ENCODE results near the gene KIF18B. TPM values are rescaled to one million over a fixed set of nuclear protein-coding genes. Genes with fewer than 3 reads are reported as not detected.
A peak's percentile ranks its signal among the peaks of the same experiment; 100 is the strongest.

The KIF18B gene
- total and polyA plus RNA-seq, 2 donors (not counting 3 experiments of a cell fraction or from before 2014, with no cell fraction given) = 24.5 to 50.3 TPM

DNA sequence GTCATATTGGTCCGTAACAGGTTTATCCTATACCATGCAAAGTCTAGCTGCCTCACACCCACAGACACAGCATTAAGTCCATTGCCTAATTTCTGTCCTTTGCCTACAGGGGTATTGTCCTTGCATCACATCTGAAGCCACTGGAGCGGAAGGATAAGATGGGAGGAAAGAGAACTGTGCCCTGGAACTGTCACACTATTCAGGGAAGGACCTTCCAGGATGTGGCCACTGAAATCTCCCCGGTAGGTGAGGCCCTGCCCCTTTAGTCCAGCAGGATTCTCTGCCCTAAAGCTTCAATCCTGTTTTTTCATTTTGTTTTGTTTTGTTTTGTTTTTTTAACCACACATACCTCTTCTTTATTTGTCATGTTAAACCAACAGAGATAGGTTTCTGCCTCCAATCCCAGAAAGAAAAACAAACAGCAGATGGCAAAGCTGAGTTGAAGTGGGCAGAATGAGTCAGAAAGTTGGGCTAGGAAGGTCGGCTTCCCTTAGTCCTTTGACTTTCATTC is 46.1 kb downstream of the KIF18B start:
- Histone ChIP-seq H3K27ac (ENCODE audit: insufficient read depth, low read depth, low read length) (peak overlapping the region; percentile 54), H3K27me3 (ENCODE audit: control insufficient read depth in 2 of 2, insufficient read depth in 2 of 2, low read length in 2 of 2) (no peaks in the 10 kb centered on the region), H3K4me3 (replicated peaks in 1 of 3; ENCODE audit: insufficient read depth in 1 of 3, low read depth in 1 of 3, low read length in 3 of 3) (no peak overlapping the region), H2AFZ (ENCODE audit: low read depth, low read length) (peak overlapping the region; percentile 15), H3K36me3 (ENCODE audit: control insufficient read depth in 2 of 2, extremely low read depth in 1 of 2, insufficient read depth in 2 of 2, low read length in 2 of 2) (no peaks in the 10 kb centered on the region), H3K9me1 (replicated peaks; ENCODE audit: control insufficient read depth, extremely low read depth, insufficient read depth, low read length) (no peaks in the 10 kb centered on the region), H3K9ac (replicated peaks; ENCODE audit: extremely low read depth, insufficient read depth, low read length) (peak overlapping the region; percentile 1), H3K4me2 (ENCODE audit: insufficient read depth, low read length) (peak overlapping the region; percentile 18), H4K20me1 (replicated peaks; ENCODE audit: control insufficient read depth, extremely low read depth, insufficient read depth, low read length) (no peaks in the 10 kb centered on the region), H3K79me2 (ENCODE audit: control insufficient read depth, insufficient read depth, low read length) (peaks cover 25% of the 10 kb centered on the region), H3K9me3 (replicated peaks; ENCODE audit: control insufficient read depth, insufficient read depth, low read length) (no peaks in the 10 kb centered on the region), H3K4me1 (ENCODE audit: control insufficient read depth, extremely low read depth, insufficient read depth, low read length) (peaks cover 52% of the 10 kb centered on the region)
- POLR2A ChIA-PET = interaction anchor here (1.2 kb wide), 1 partner anchor 119 kb away, joined by 3 read pairs; no protein-coding TSS in a partner anchor
- DNase-seq (ENCODE audit: low read depth, low spot score) (peak; percentile 88), FAIRE-seq (peak; percentile 96)
- CTCF ChIA-PET = interaction anchor here (0.7 to 6.2 kb wide), 12 partner anchors 9 to 234 kb away, joined by 3 to 94 read pairs (median 6); partner anchors contain the start of genes ACBD4 and GFAP
- dilution Hi-C loops (cut with MboI; ENCODE audit: extremely low pct_ligation_motif_present, low sequenced_read_pairs) = no loop called here
- intact Hi-C loops (cut with micrococcal nuclease) = loop anchor here (1.0 to 2.0 kb wide), 2 partner anchors 19 to 231 kb away; partner anchors contain the start of gene PLCD3
- TF ChIP-seq, protein P1, sequence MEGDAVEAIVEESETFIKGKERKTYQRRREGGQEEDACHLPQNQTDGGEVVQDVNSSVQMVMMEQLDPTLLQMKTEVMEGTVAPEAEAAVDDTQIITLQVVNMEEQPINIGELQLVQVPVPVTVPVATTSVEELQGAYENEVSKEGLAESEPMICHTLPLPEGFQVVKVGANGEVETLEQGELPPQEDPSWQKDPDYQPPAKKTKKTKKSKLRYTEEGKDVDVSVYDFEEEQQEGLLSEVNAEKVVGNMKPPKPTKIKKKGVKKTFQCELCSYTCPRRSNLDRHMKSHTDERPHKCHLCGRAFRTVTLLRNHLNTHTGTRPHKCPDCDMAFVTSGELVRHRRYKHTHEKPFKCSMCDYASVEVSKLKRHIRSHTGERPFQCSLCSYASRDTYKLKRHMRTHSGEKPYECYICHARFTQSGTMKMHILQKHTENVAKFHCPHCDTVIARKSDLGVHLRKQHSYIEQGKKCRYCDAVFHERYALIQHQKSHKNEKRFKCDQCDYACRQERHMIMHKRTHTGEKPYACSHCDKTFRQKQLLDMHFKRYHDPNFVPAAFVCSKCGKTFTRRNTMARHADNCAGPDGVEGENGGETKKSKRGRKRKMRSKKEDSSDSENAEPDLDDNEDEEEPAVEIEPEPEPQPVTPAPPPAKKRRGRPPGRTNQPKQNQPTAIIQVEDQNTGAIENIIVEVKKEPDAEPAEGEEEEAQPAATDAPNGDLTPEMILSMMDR (IDR thresholded peaks at IDR 0.05; ENCODE audit: extremely low read depth in 1 of 2, insufficient read depth in 1 of 2, low read depth in 1 of 2, low read length in 2 of 2) = peak in 1 of 2 donors; percentile 13
- TF ChIP-seq MYC (IDR thresholded peaks at IDR 0.05; ENCODE audit: low read depth, low read length) (no peak), GATA2 (IDR thresholded peaks at IDR 0.05; ENCODE audit: insufficient read depth, insufficient read length, low read depth, low read length) (no peak), JUN (IDR thresholded peaks at IDR 0.05; ENCODE audit: borderline replicate concordance, insufficient read depth, insufficient read length, low read depth) (peak; percentile 50), FOS (IDR thresholded peaks at IDR 0.05; ENCODE audit: borderline replicate concordance, insufficient read depth, low read length) (peak; percentile 75)
- TF ChIP-seq, protein P2, sequence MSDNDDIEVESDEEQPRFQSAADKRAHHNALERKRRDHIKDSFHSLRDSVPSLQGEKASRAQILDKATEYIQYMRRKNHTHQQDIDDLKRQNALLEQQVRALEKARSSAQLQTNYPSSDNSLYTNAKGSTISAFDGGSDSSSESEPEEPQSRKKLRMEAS (IDR thresholded peaks at IDR 0.05; ENCODE audit: insufficient read depth, insufficient read length) = no peak
- BruUV-seq (replicated peaks) = no TSS peak

Measured in endothelial cell of umbilical vein (primary cell).